ENCODE data around the gene NATD1.

NATD1 gene, protein sequence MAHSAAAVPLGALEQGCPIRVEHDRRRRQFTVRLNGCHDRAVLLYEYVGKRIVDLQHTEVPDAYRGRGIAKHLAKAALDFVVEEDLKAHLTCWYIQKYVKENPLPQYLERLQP

GRCh38 chr17:21252796-21253645 is at the start of gene NATD1:
TSS of gene NATD1 (minus strand) at chr17:21253410. CDS start at chr17:21253264, 146 bp downstream.
- DNase-seq (ENCODE audit: low read depth, low spot score) = no peak
- peak within 1 kb of the TSS; percentile 26 for H3K27ac ChIP-seq

GRCh38 chr17:21301593-21302550 is 48.7 kb upstream of the NATD1 start:
- no peak overlapping the region for H3K27ac ChIP-seq
- DNase-seq (ENCODE audit: low read depth, low spot score) = no peak

DNA sequence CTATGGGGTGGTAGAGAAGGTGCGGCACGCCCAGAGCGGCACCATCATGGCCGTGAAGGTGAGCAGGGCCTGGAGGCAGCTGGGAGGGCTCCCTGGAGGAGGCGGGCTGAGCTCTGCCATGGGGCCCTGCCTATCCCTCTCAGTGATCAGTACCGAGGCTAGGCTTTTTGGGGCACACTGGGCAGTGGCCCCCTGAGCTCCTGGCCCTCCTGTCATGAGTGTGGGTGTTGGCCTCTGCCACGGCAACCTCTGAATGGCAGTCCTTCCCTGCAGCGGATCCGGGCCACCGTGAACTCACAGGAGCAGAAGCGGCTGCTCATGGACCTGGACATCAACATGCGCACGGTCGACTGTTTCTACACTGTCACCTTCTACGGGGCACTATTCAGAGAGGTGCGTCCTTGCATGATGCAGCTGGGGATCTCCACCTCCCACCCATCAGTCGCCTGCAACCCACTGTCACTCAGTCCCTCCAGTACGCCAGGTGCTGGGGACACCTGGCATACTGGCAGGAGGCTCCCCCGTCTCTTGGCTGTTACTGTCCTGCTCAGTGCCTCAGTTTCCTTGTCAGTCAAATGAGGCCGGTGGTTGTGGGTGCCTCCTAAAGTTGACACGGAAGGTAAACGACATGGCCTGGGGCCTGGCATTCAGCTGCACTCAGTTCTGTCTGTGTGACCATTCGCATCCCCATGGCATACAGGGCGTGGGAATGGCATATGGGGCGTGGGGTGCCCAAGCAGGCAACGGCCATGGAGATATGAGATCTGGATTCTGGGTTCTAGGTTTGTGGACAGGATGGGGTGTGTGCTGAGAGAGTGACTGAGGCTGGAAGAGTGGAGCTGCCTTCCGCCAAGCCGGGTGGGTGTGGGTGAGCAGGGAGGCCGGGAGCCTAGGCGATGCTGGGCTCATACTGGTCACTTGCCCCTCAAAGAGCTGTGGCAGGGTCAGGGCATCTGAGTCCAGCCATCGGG is 47.7 kb upstream of the NATD1 start:
- no peak for DNase-seq (ENCODE audit: low read depth, low spot score)
- no peak overlapping the region for H3K27ac ChIP-seq

DNA sequence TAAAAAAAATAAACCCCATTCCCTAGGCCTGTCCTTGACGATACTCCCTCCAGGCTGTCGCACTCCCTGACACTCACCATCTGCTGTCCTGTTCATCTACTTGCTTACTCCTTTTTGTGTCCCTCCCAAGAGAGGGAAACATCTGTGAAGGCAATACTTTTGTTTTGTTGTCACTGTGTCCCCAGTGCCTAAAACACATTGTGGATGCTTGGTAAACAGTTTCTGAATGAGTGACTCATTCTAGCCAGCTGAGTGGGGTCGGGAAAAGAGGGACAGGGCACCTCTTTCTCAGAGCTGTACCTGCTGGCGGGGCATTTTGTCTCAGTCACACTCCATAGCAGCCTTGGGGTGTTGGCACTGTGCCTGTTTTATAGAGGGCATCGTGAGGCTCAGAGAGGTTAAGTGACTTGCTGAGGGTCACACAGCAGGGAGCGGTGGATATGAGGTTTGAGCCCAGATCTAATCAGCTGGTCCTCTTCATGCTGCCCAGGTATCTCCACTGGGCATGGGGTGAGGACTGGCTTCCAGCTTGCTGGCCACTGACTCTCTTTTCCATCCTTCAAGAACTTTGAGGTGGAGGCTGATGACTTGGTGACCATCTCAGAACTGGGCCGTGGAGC is 46.9 kb upstream of the NATD1 start:
- H3K27ac ChIP-seq = no peak overlapping the region

DNA sequence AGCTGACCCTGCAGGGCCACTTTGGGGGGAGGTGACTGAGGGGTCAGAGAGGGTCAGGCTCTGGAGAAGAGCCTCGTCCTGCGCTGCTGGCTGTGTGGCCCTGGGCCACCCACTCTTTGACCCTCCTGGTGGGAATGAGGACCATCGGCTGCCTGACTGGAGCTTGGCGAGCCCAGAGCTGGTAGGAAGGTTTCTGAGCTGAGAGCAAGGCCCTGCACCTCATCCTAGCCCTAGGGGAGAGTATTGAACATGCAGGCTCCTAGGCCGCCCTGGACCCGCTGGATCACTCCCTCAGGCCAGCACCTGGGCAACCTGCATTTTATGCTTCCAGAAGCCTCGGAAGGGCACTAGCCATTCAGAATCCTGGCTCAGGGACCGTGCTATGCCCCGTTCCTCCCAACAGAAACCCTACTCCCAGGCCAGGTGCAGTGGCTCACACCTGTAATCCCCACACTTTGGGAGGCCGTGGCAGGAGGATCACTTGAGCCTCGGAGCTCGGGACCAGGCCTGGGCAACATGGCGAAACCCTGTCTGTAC is 45.8 kb upstream of the NATD1 start:
- no peak for DNase-seq (ENCODE audit: low read depth, low spot score)
- no peak overlapping the region for H3K27ac ChIP-seq

More for the DNA sequence above, 46.9 kb upstream of the NATD1 start:
- no peak for DNase-seq (ENCODE audit: low read depth, low spot score)

DNA sequence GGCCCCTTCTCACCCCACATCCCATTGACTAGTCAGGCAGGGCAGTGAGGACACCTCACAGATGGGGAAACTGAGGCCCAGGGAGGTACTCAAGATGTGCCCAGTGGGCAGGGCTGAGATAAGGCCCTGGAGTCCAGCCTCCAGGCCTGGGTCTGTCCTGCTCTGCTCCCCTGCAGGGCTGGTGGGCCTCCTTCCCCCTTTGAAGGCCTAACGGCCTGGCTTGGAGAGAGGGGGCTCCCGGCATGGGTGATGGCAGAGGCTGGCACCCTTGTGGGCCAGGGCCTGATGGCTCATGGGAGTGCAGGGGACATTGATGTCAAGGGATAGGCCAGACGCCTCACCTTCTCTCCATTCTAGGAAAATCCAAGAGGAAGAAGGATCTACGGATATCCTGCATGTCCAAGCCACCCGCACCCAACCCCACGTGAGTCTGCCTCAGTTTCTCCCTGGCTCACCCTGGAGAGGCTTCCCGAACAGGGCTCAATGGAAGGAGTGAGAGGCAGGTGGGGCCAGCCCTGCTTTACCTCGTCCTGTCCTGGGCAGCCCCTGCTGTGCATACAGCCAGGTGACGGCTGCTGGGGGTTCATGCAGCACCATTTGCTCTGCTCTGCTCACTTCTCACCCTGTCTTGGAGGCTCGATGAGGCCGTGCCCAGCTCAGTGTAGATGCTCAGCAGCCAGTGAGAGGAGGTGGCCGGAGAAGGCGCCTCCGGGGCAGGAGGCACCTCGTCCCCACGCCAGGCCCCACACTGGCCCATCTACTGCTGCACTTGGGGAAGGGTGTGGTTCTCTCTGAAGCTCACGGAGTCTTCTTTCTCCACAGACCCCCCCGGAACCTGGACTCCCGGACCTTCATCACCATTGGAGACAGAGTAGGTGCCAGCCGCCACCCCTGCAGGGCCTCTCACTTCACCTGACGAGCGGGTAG is 45.1 kb upstream of the NATD1 start:
- DNase-seq (ENCODE audit: low read depth, low spot score) = no peak
- no peak overlapping the region for H3K27ac ChIP-seq

DNA sequence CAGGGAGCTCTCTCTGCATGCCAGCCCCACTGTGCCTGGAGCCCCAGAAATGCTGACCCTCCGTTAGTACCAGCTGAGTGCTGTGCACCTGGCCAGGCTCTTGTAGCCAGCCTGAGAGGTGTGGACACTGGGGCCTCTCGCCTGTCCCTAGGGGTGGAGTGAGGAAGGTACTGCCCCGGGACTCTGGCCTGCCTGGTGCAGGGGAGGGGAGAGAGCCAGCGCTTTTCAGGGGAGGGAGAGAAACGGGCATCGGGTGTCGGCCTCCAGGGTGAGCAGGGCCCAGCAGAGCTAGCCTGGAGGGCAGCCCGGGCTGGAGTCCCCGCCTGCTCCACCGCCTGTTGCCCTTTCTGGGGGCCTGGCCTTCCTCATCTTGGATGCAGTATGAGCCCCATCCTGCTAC is 44.4 kb upstream of the NATD1 start:
- no peak for DNase-seq (ENCODE audit: low read depth, low spot score)
- no peak overlapping the region for H3K27ac ChIP-seq

DNA sequence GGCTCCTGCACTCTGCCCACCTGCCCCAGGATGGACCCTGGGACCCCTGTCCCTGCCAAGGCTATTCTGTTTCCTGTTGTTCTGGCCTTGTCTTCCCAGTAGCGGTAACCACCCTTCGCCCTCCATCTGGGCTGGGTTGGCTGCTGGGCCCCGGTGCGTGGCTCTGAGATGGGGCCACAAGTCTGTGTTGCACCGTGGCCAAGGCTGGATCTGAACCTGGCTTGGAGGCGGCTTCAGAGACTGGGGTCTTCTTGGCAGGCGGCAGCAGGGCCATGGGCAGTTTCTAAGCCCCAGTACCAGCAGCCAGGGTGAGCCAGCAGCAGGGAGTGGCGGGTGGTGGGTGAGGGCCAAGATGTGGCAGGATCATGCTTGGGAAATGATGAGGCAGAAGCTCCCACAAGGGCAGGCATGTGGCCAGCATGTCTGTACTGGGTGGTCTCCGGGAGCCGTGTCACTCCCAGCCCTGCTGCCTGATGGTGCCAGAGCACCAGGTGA is 43.9 kb upstream of the NATD1 start:
- no peak for DNase-seq (ENCODE audit: low read depth, low spot score)
- H3K27ac ChIP-seq = no peak overlapping the region

- no peak for DNase-seq (ENCODE audit: low read depth, low spot score)
- H3K27ac ChIP-seq = no peak overlapping the region
Observed at GRCh38 chr17:21296097-21297025, 43.2 kb upstream of the NATD1 start.

DNA sequence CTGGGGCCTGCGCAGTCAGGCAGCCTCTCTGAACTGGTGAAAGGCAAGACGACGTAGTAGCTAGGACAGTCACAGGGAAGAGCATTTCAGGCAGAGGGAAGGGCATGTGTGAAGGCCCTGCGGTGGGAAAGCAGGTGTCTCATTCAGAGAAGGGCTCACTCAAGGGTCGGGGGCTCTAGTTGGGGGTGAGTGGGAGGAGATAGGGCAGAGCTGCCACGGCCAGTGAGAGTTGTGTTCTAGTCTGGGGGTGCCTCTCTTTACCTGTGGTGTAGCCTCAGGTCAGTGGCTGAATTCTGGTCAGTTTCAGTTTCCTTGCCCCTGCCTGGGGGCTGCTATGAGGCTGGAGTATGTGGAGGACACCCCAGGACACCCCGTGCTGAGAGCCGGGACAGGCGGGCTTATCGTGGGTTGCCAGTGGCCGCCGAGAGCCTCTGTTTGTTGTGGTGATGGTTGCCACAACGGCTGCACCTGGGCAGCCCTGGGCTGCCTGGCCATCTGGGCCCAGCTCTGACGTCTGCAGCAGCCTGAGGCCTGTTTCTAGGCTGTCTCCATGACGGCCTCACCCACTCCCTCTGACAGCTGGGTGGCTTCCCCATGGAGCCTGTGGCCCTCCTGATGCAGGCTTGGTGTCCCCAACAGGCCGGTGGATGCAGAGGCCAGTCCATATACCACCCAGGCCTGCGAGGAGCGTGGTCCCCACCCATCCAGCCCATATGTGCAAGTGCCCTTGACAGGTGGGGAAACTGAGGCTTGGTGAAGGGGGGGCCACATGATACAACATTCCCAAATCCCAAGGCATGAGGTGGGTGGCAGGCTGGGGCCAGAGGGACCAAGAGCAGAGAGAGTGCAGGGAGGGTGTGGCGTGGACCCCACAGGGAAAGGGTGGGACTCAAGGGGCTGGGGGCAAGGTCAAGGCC is 42.1 kb upstream of the NATD1 start:
- H3K27ac ChIP-seq = no peak overlapping the region
- no peak for DNase-seq (ENCODE audit: low read depth, low spot score)

DNA sequence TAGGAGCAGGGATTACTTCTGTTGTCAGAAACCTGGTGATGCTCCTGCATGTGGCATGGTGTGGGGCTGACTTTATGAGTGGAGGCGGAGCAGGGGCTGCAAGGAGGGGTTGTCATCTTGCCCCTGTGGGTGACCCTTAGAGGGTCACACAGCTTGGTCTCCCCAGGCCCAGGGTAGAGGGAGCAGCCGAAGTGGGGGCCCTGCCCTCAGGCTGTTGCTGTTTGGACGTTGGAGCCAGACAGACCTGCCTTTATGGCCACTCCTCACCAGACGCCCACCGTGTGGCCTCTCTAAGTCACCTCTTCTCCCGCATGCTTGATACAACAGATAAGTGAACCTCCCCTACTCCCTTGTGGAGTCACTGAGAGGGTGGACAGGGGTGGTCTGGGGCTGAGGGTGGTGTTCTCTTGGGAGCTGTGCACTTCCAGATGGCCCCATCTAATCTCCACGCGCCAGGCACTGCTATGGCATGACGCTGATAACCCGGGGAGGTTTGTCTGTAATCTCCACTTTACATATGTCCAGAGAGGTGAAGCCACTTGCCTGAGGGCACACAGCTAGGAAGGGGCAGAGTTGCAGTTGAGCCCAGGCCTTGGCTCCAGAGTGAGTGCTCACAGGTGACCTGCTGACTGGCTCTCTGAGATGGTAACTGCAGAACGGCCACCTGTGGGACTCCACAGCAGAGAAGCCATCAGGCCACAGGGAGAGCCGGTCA is 41.3 kb upstream of the NATD1 start:
- no peak for DNase-seq (ENCODE audit: low read depth, low spot score)
- H3K27ac ChIP-seq = no peak overlapping the region

DNA sequence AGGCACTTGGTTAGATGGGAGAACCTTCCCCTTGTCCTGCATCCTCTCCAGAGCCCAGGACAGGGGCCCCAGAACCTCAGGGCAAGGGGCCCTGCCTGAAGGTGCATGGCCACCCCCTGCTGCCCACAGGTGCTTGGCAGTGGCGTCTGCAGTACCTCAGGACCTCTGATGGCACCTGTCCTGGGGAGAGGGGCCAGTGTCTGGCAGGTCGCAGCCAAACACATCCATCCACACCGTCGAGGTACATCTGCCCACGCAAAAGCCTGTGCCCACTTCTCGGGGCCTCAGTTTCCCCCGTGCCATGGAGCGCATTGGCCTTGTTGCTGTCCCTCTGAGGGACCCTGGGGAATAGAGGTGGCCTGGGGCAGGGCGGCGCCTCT is 40.6 kb upstream of the NATD1 start:
- H3K27ac ChIP-seq = no peak overlapping the region
- no peak for DNase-seq (ENCODE audit: low read depth, low spot score)

DNA sequence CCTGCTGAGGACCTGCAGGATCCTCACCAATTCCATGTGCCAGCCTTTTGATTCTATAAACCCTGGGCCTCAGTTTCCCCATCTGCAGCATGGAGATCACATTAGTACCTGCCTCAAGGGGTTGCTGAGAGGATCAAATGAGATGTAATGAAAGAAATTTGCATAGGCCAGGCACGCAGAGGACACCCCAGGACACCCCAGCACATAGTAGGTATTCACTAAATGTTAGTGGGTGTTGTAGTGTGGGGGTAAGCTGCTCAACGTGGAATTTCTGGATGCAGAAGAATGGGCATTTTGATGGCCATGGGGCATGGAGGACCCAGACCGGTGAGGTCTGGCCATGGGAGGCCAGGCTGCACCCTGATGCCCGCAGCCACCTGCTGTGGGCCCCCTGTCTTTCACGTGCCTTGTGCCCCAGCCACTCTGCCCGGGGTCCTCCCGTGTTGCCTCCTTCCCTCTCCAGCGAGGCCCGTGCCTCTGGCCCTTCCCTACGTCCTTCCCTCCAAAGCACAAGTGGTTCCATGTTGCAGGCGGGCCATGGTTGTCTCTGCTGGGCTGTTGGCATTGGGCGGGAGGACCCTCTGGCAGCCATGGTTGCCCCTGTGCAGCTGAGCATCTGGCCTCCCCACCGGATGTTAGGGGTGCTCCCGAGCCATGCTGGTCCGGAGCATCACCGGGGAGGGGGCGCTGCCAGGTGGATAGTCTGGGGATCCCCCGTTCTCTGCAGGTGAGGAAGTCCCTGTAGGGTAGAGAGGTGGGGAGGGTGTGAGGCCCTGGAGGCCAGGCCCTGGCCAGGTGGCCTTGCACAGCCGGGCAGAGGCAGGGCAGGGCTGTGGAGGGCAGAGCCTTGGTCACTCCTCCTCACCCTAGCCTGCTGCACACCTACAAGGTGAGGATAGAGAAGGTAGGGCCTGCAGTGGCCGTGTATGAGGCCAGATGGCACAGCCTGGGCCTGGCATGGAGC is 39.9 kb upstream of the NATD1 start:
- DNase-seq (ENCODE audit: low read depth, low spot score) = no peak
- H3K27ac ChIP-seq = no peak overlapping the region

DNA sequence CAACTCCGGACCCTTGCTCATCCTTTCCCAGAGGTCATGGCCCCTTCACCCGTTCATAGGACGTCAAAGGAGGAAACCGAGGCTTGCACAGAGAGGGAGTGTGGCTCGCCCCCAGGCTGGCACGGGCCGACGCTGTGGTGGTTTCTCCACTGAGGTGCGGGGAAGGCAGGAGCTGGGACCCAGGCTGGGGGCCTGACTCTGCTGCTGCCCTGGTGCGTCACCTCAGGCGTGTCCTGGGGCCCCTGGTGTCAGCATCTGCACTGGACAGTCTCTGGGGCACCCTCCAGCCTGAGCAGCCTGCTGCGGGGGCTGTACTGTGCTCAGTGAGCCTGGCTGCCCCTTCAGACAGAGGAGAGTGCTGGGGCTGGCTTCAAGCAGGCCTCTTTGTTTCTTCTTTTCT is 38.7 kb upstream of the NATD1 start:
- no peak overlapping the region for H3K27ac ChIP-seq
- DNase-seq (ENCODE audit: low read depth, low spot score) = no peak

Measured in epithelial cell of prostate (primary cell).